Measurements from ENCODE around the gene PRKCE. TPM values are rescaled to one million over a fixed set of nuclear protein-coding genes. Genes with fewer than 3 reads are reported as not detected.

PRKCE gene
- total and polyA plus RNA-seq, 2 experiments from 2014 or later = 0.94 to 1.2 TPM

GRCh38 chr2:45871025-45871424 is 219.6 kb downstream of the PRKCE start (continued):
- TF ChIP-seq CTCF (conservative IDR thresholded peaks at IDR 0.05; ENCODE audit: low read depth in 2 of 2) (no peak), CREB1 (CRISPR knock-in tag; IDR thresholded peaks at IDR 0.05; ENCODE audit: low read depth) (no peak), ZNF462 (CRISPR knock-in tag; IDR thresholded peaks at IDR 0.05) (no peak)

DNA sequence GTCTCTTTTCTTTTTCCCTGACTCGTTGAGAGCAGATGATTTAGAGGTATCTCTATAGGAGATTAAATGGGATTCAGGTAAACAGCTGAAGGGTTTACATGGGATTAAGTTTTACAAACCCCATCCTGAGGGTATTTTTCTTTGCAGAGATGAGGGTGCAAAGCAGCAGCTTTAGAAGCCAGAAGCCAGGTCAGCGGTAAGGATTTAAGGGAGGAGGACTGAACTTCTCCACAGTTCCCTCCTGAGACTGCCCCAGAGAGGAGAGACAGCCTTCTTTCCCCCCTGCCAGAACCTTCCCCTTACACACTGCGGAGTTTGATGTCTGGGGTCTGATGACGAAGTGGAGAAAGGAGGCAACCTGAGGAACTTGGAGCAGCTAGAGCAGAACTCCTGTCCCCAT is 220.1 kb downstream of the PRKCE start:
- no peak overlapping the region for H3K27ac Mint-ChIP-seq
- H3K9me2 ChIP-seq (ENCODE audit: insufficient read depth) = no peaks in the 10 kb centered on the region
- H3K27ac ChIP-seq (ENCODE audit: low read depth) = no peak overlapping the region
- no peak for TF ChIP-seq STAT1 (IDR thresholded peaks at IDR 0.05; ENCODE audit: unreplicated experiment)
- no peak for TF ChIP-seq EZH2phosphoT487 (IDR thresholded peaks at IDR 0.05; ENCODE audit: unreplicated experiment)
- no peak for TF ChIP-seq JUNB (IDR thresholded peaks at IDR 0.05; ENCODE audit: unreplicated experiment)
- TF ChIP-seq EZH2 (IDR thresholded peaks at IDR 0.05; ENCODE audit: low read depth, unreplicated experiment) = no peak
- no peak for TF ChIP-seq ZNF114 (CRISPR knock-in tag; IDR thresholded peaks at IDR 0.05)
- TF ChIP-seq ZNF331 (CRISPR knock-in tag; IDR thresholded peaks at IDR 0.05; ENCODE audit: low read depth) = no peak
- H2AFZ ChIP-seq = no peak overlapping the region
- H3K4me3 Mint-ChIP-seq = no peak overlapping the region
- 0 out of 2 replicates have a peak, but pooled peaks cover 2% of the 10 kb centered on the region for H3K36me3 ChIP-seq (ENCODE audit: insufficient read depth)
- no peaks in the 10 kb centered on the region for H3K4me1 ChIP-seq (ENCODE audit: insufficient read depth)
- no peak overlapping the region for H3K4me2 ChIP-seq
- no peaks in the 10 kb centered on the region for H3F3A ChIP-seq (replicated peaks; ENCODE audit: low read depth)
- H4K20me1 ChIP-seq (replicated peaks; ENCODE audit: insufficient read depth) = no peaks in the 10 kb centered on the region
- H3K27me3 ChIP-seq (ENCODE audit: insufficient read depth) = no peaks in the 10 kb centered on the region
- H3K4me3 ChIP-seq = no peak overlapping the region
- peaks cover 6% of the 10 kb centered on the region for H3K9me3 Mint-ChIP-seq
- H3K4me1 Mint-ChIP-seq = no peaks in the 10 kb centered on the region; the same call in 2 of the 3 replicates
- peaks cover 1% of the 10 kb centered on the region for H3K27me3 Mint-ChIP-seq (ENCODE audit: insufficient read depth, low read depth, poor library complexity)
- H3K79me2 ChIP-seq (replicated peaks; ENCODE audit: insufficient read depth) = no peaks in the 10 kb centered on the region
- no peak for ATAC-seq
- no peak for DNase-seq (ENCODE audit: low spot score)
- peaks cover 1% of the 10 kb centered on the region; the same call in 1 of the 3 replicates for H3K36me3 Mint-ChIP-seq (ENCODE audit: low read depth)
